CD14-positive monocyte (primary cell): ENCODE measurements around the gene UQCRQ. TPM values are rescaled to one million over a fixed set of nuclear protein-coding genes. Genes with fewer than 3 reads are reported as not detected.

ENCODE experiments used
- DNase-seq, 3 donors: peaks; one replicate each; pipeline ENCODE4 v3.0.0-alpha.2; 2011 to 2022
- H2AFZ ChIP-seq: 2 replicates; pipeline ENCODE4 v1.6.0; 2012; ENCODE audit warnings: mild to moderate bottlenecking, low read depth, low read length, inconsistent platforms; ENCODE audit not compliant: insufficient read depth, poor library complexity, severe bottlenecking
- H3K27ac ChIP-seq, 2 donors: 1 replicate in 1 of 2; 2 replicates in 1 of 2; pipeline ENCODE4 v1.5.1; 2012 to 2013; ENCODE audit warnings: low read length in 2 of 2, control low read depth in 1 of 2, inconsistent platforms in 1 of 2, low read depth in 1 of 2, mild to moderate bottlenecking in 1 of 2
- H3K27me3 ChIP-seq, 2 donors: one replicate each; pipeline versions ENCODE4 v1.6.0 to v1.6.1; 2011 to 2013; ENCODE audit warnings: low read length in 2 of 2; ENCODE audit not compliant: control insufficient read depth in 2 of 2, insufficient read depth in 2 of 2
- H3K36me3 ChIP-seq, 2 donors: replicated peaks in 1 of 2; 1 replicate in 1 of 2; 2 replicates in 1 of 2; pipeline versions ENCODE4 v1.5.1 to v1.6.1; 2012 to 2013; ENCODE audit warnings: low read length in 2 of 2, control low read depth in 1 of 2, inconsistent platforms in 1 of 2, mild to moderate bottlenecking in 1 of 2; ENCODE audit not compliant: insufficient read depth in 2 of 2, control insufficient read depth in 1 of 2
- H3K4me1 ChIP-seq, 2 donors: 1 replicate in 1 of 2; 2 replicates in 1 of 2; pipeline versions ENCODE4 v1.5.1 to v1.6.1; 2012 to 2013; ENCODE audit warnings: low read length in 2 of 2, control low read depth in 1 of 2, inconsistent platforms in 1 of 2, mild to moderate bottlenecking in 1 of 2, moderate library complexity in 1 of 2; ENCODE audit not compliant: insufficient read depth in 2 of 2, control insufficient read depth in 1 of 2
- H3K4me2 ChIP-seq: replicated peaks from 2 replicates; pipeline ENCODE3; 2012; ENCODE audit warnings: low read length, moderate library complexity, mild to moderate bottlenecking; ENCODE audit not compliant: poor library complexity, severe bottlenecking; ENCODE audit errors: extremely low read depth
- H3K4me3 ChIP-seq, 3 experiments: fragments of 200-600 bp in 1 of 3; sonication (generic) in 1 of 3; replicated peaks in 1 of 3; 1 replicate in 2 of 3; 2 replicates in 1 of 3; pipeline ENCODE4 v1.5.1; 2011 to 2013; ENCODE audit warnings: low read length in 3 of 3, mild to moderate bottlenecking in 3 of 3, control low read depth in 2 of 3, low read depth in 2 of 3, inconsistent platforms in 1 of 3, moderate library complexity in 1 of 3
- H3K79me2 ChIP-seq: 2 replicates; pipeline ENCODE4 v1.6.0; 2012; ENCODE audit warnings: mild to moderate bottlenecking, control low read depth, inconsistent platforms, low read length, moderate library complexity; ENCODE audit not compliant: insufficient read depth
- H3K9ac ChIP-seq: 2 replicates; pipeline ENCODE4 v1.6.0; 2017; ENCODE audit warnings: low read length, mild to moderate bottlenecking; ENCODE audit not compliant: insufficient read depth, poor library complexity, severe bottlenecking
- H3K9me3 ChIP-seq, 2 donors: replicated peaks in 1 of 2; 1 replicate in 1 of 2; 2 replicates in 1 of 2; pipeline versions ENCODE4 v1.5.1 to v1.6.1; 2012 to 2013; ENCODE audit warnings: low read length in 2 of 2, control low read depth in 1 of 2; ENCODE audit not compliant: control insufficient read depth in 1 of 2, insufficient read depth in 1 of 2
- H4K20me1 ChIP-seq: 2 replicates; pipeline ENCODE4 v1.6.0; 2012; ENCODE audit warnings: mild to moderate bottlenecking, low read length, control low read depth, moderate library complexity; ENCODE audit not compliant: insufficient read depth
- H3K27ac Mint-ChIP-seq, 7 donors: one replicate each; pipeline ENCODE4 v1.8.0; 2020; ENCODE audit warnings: mild to moderate bottlenecking in 7 of 7, mixed read lengths in 7 of 7, moderate library complexity in 6 of 7, inconsistent platforms in 2 of 7
- H3K27me3 Mint-ChIP-seq, 3 donors: one replicate each; pipeline ENCODE4 v1.8.0; 2021 to 2022; ENCODE audit warnings: low read depth in 3 of 3, mild to moderate bottlenecking in 3 of 3, mixed read lengths in 3 of 3, moderate library complexity in 3 of 3, inconsistent platforms in 1 of 3
- H3K36me3 Mint-ChIP-seq, 2 donors: one replicate each; pipeline ENCODE4 v1.8.0; 2020; ENCODE audit warnings: mixed read lengths in 2 of 2, inconsistent platforms in 1 of 2, mild to moderate bottlenecking in 1 of 2
- H3K4me1 Mint-ChIP-seq: one replicate; pipeline ENCODE4 v1.8.0; 2020; ENCODE audit warnings: mild to moderate bottlenecking, mixed read lengths
- H3K4me3 Mint-ChIP-seq, 2 donors: one replicate each; pipeline ENCODE4 v1.8.0; 2020; ENCODE audit warnings: mild to moderate bottlenecking in 2 of 2, mixed read lengths in 2 of 2, moderate library complexity in 1 of 2
- H3K9me3 Mint-ChIP-seq, 7 donors: one replicate each; pipeline ENCODE4 v1.8.0; 2020 to 2022; ENCODE audit warnings: mixed read lengths in 7 of 7, mild to moderate bottlenecking in 6 of 7, moderate library complexity in 6 of 7, inconsistent platforms in 2 of 7
- WGBS: methylation state at CpG from one replicate; pipeline ENCODE4 v1.1.5; 2013; ENCODE audit warnings: missing lambda C conversion rate; ENCODE audit not compliant: insufficient coverage; 5-methylcytosine and 5-hydroxymethylcytosine counted together
- intact Hi-C, 2 donors: fragments of 100-400 bp; cut with micrococcal nuclease; formaldehyde crosslinking; loops; one replicate each; pipeline versions ENCODE4 v1.15.0 to v1.15.1; 2023
- polyA plus RNA-seq, 3 donors: library from polyadenylated mRNA; depleted of rRNA in 1 of 3; unstranded in 2 of 3; stranded (reverse) in 1 of 3; fragments of 300-500 nt in 2 of 3; fragments of >200 nt in 1 of 3; fragmentation: Illumina TruSeq in 2 of 3; gene quantifications; 1 replicate in 2 of 3; 2 replicates in 1 of 3; pipeline ENCODE4 v1.2.3, GENCODE V29; 2012 to 2021
- TF ChIP-seq, protein P1 (sequence below): fragments of 200-600 bp; IDR thresholded peaks from one replicate; pipeline ENCODE4 v1.8.0; 2022; ENCODE audit warnings: antibody characterized with exemption, mild to moderate bottlenecking

Gene UQCRQ
- polyA plus RNA-seq, 3 donors: 81.6 to 880 (median 879) TPM

DNA sequence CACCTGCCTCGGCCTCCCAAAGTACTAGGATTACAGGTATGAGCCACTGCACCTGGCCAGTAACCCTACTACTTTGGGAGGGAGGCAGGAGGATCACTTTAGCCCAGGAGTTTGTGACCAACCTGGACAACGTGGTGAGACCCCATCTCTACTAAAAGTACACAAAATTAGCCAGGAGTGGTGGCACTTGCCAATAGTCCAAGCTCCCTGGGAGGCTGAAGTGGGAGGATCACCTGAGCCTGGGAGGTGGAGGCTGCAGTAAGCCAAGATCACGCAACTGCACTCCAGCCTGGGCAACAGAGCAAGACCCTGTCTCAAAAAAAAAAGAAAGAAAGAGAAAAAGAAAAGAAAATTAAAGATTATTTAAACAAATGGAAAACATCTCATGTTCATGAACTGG, 10.4 kb upstream of the UQCRQ start:
- Mint-ChIP-seq H3K4me3 (no peak overlapping the region), H3K4me1 (no peaks in the 10 kb centered on the region), H3K27ac (peak overlapping the region in 1 of 7 donors; percentile 50), H3K27me3 (peaks cover 5 to 9% (median 9%) of the 10 kb centered on the region in 3 donors), H3K36me3 (no peaks in the 10 kb centered on the region), H3K9me3 (peaks cover 0 to 1% (median 0%) of the 10 kb centered on the region in 7 donors)
- TF ChIP-seq, protein P1, sequence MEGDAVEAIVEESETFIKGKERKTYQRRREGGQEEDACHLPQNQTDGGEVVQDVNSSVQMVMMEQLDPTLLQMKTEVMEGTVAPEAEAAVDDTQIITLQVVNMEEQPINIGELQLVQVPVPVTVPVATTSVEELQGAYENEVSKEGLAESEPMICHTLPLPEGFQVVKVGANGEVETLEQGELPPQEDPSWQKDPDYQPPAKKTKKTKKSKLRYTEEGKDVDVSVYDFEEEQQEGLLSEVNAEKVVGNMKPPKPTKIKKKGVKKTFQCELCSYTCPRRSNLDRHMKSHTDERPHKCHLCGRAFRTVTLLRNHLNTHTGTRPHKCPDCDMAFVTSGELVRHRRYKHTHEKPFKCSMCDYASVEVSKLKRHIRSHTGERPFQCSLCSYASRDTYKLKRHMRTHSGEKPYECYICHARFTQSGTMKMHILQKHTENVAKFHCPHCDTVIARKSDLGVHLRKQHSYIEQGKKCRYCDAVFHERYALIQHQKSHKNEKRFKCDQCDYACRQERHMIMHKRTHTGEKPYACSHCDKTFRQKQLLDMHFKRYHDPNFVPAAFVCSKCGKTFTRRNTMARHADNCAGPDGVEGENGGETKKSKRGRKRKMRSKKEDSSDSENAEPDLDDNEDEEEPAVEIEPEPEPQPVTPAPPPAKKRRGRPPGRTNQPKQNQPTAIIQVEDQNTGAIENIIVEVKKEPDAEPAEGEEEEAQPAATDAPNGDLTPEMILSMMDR: no peak
- Histone ChIP-seq H3K36me3 (no peaks in the 10 kb centered on the region), H3K4me3 (no peak overlapping the region), H4K20me1 (no peaks in the 10 kb centered on the region), H3K27me3 (no peaks in the 10 kb centered on the region), H3K4me2 (no peak overlapping the region), H3K9ac (no peak overlapping the region), H3K79me2 (no peaks in the 10 kb centered on the region), H3K9me3 (no peaks in the 10 kb centered on the region), H3K27ac (no peak overlapping the region), H3K4me1 (no peaks in the 10 kb centered on the region), H2AFZ (no peak overlapping the region)
- intact Hi-C loops: no loop called here
- WGBS: no CpG with 5 or more reads among the region's 3 CpGs
- no peak for DNase-seq

DNA sequence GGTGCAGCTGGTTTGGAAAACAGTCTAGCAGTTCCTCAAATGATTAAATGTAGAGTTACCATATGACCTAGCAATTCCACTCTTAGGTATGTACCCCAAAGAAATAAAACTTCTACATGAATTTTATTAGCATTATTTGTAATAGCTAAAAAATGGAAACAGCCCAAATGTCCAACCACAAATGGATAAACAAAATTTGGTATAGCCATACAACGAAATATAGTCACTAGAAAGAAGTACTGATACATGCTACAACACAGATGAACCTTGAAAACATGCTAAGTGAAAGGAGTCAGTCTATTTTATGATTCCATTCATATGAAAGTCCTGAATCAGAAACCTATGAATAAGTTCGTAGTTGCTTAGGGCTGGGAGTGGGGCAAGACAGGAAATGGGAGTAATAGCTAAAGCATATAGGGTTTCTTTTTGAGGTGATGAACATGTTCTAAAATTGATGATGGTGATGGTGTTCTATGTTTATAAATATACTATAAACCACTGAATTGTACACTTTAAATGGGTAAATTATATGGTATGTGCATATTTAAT, 6.5 kb upstream of the UQCRQ start:
- H3K36me3 Mint-ChIP-seq: no peaks in the 10 kb centered on the region
- TF ChIP-seq, protein P1: no peak

More for the DNA sequence above, 6.5 kb upstream of the UQCRQ start:
- 80% methylated on average over 1 of the region's 2 CpGs for WGBS
- peaks cover 7 to 12% (median 9%) of the 10 kb centered on the region in 3 donors for H3K27me3 Mint-ChIP-seq
- H2AFZ ChIP-seq: no peak overlapping the region
- H3K9ac ChIP-seq: no peak overlapping the region
- H3K4me2 ChIP-seq: no peak overlapping the region
- H3K4me1 ChIP-seq: peaks cover 0 to 12% of the 10 kb centered on the region in 2 donors
- H3K4me1 Mint-ChIP-seq: peaks cover 3% of the 10 kb centered on the region
- H3K27ac ChIP-seq: no peak overlapping the region
- intact Hi-C loops: loop anchor here in 1 of 2 donors (10.0 kb wide), 1 partner anchor 565 kb away; the partner anchor contains the start of gene SLC22A4
- H3K9me3 Mint-ChIP-seq: peaks cover 0 to 1% (median 0%) of the 10 kb centered on the region in 7 donors
- no peaks in the 10 kb centered on the region for H3K9me3 ChIP-seq
- H3K27ac Mint-ChIP-seq: no peak overlapping the region
- H3K4me3 Mint-ChIP-seq: no peak overlapping the region
- H3K79me2 ChIP-seq: no peaks in the 10 kb centered on the region
- H3K4me3 ChIP-seq: no peak overlapping the region
- no peaks in the 10 kb centered on the region for H3K27me3 ChIP-seq
- no peak for DNase-seq
- no peaks in the 10 kb centered on the region for H3K36me3 ChIP-seq
- H4K20me1 ChIP-seq: no peaks in the 10 kb centered on the region
